ENCODE measurements around the gene CLCC1. TPM values are rescaled to one million over a fixed set of nuclear protein-coding genes. Genes with fewer than 3 reads are reported as not detected.

The CLCC1 gene
- total RNA-seq, 1 donor from 2014 or later: 26.4 TPM

- Mint-ChIP-seq H3K36me3 (ENCODE audit: unreplicated experiment) (no peaks in the 10 kb centered on the region), H3K27ac (ENCODE audit: unreplicated experiment) (no peak overlapping the region), H3K4me3 (ENCODE audit: unreplicated experiment) (no peak overlapping the region), H3K27me3 (ENCODE audit: unreplicated experiment) (peaks cover 3% of the 10 kb centered on the region), H3K4me1 (ENCODE audit: low read depth, unreplicated experiment) (no peaks in the 10 kb centered on the region), H3K9me3 (ENCODE audit: unreplicated experiment) (peaks cover 2% of the 10 kb centered on the region)
- no peak for DNase-seq
- TF ChIP-seq CTCF (IDR thresholded peaks at IDR 0.05; ENCODE audit: partially characterized antibody, unreplicated experiment): no peak
Measured at GRCh38 chr1:108972951-108973350, 9.7 kb upstream of the CLCC1 start.

GRCh38 chr1:108969346-108969745 is 6.1 kb upstream of the CLCC1 start:
- no peak for TF ChIP-seq CTCF (IDR thresholded peaks at IDR 0.05; ENCODE audit: partially characterized antibody, unreplicated experiment)
- Mint-ChIP-seq H3K27me3 (ENCODE audit: unreplicated experiment) (peaks cover 7% of the 10 kb centered on the region), H3K4me3 (ENCODE audit: unreplicated experiment) (no peak overlapping the region), H3K4me1 (ENCODE audit: low read depth, unreplicated experiment) (no peaks in the 10 kb centered on the region), H3K9me3 (ENCODE audit: unreplicated experiment) (peaks cover 2% of the 10 kb centered on the region), H3K27ac (ENCODE audit: unreplicated experiment) (no peak overlapping the region), H3K36me3 (ENCODE audit: unreplicated experiment) (no peaks in the 10 kb centered on the region)
- no peak for DNase-seq

- H3K4me1 Mint-ChIP-seq (ENCODE audit: low read depth, unreplicated experiment): peaks cover 2% of the 10 kb centered on the region
- H3K27ac Mint-ChIP-seq (ENCODE audit: unreplicated experiment): peak overlapping the region; percentile 73
- peaks cover 4% of the 10 kb centered on the region for H3K27me3 Mint-ChIP-seq (ENCODE audit: unreplicated experiment)
- peak; percentile 18 for DNase-seq
- peak overlapping the region; percentile 80 for H3K4me3 Mint-ChIP-seq (ENCODE audit: unreplicated experiment)
- no peak for TF ChIP-seq CTCF (IDR thresholded peaks at IDR 0.05; ENCODE audit: partially characterized antibody, unreplicated experiment)
- peaks cover 2% of the 10 kb centered on the region for H3K9me3 Mint-ChIP-seq (ENCODE audit: unreplicated experiment)
- no peaks in the 10 kb centered on the region for H3K36me3 Mint-ChIP-seq (ENCODE audit: unreplicated experiment)
Measured at GRCh38 chr1:108962681-108963051, 618 bp downstream of the CLCC1 start.

GRCh38 chr1:108961752-108962486 is 1.4 kb downstream of the CLCC1 start:
- TF ChIP-seq CTCF (IDR thresholded peaks at IDR 0.05; ENCODE audit: partially characterized antibody, unreplicated experiment): no peak
- Mint-ChIP-seq H3K27me3 (ENCODE audit: unreplicated experiment) (peaks cover 2% of the 10 kb centered on the region), H3K36me3 (ENCODE audit: unreplicated experiment) (no peaks in the 10 kb centered on the region), H3K9me3 (ENCODE audit: unreplicated experiment) (peaks cover 2% of the 10 kb centered on the region), H3K4me1 (ENCODE audit: low read depth, unreplicated experiment) (peaks cover 2% of the 10 kb centered on the region), H3K27ac (ENCODE audit: unreplicated experiment) (peak overlapping the region; percentile 73), H3K4me3 (ENCODE audit: unreplicated experiment) (peak overlapping the region; percentile 80)
- no peak for DNase-seq

GRCh38 chr1:108961198-108961597 is 2.1 kb downstream of the CLCC1 start:
- H3K9me3 Mint-ChIP-seq (ENCODE audit: unreplicated experiment): peaks cover 4% of the 10 kb centered on the region
- H3K36me3 Mint-ChIP-seq (ENCODE audit: unreplicated experiment): no peaks in the 10 kb centered on the region
- no peak for DNase-seq
- TF ChIP-seq CTCF (IDR thresholded peaks at IDR 0.05; ENCODE audit: partially characterized antibody, unreplicated experiment): no peak
- peaks cover 2% of the 10 kb centered on the region for H3K27me3 Mint-ChIP-seq (ENCODE audit: unreplicated experiment)
- H3K27ac Mint-ChIP-seq (ENCODE audit: unreplicated experiment): no peak overlapping the region
- peaks cover 2% of the 10 kb centered on the region for H3K4me1 Mint-ChIP-seq (ENCODE audit: low read depth, unreplicated experiment)
- no peak overlapping the region for H3K4me3 Mint-ChIP-seq (ENCODE audit: unreplicated experiment)
